SK-N-SH treated with all-trans-retinoic acid at 6 μM for 48 hours (cell line): ENCODE data around the gene CHID1.

Source experiments
- ARNTL ChIP-seq: fragments of 450-650 bp; formaldehyde crosslinking; IDR thresholded peaks from 2 replicates; pipeline ENCODE4 v1.5.0; 2020; ENCODE audit warnings: low read depth, mild to moderate bottlenecking, moderate library complexity, borderline replicate concordance
- CSDC2 ChIP-seq: fragments of 250-450 bp; sonication (Bioruptor Pico); IDR thresholded peaks from 2 replicates; pipeline ENCODE4 v1.5.0; 2020; ENCODE audit warnings: mild to moderate bottlenecking, moderate library complexity
- ESRRG ChIP-seq: fragments of 250-450 bp; sonication (Bioruptor Pico); IDR thresholded peaks from 2 replicates; pipeline ENCODE4 v1.6.1; 2021; ENCODE audit warnings: mild to moderate bottlenecking
- GLIS3 ChIP-seq: fragments of 250-450 bp; sonication (Bioruptor Pico); IDR thresholded peaks from 2 replicates; pipeline ENCODE4 v1.5.0; 2020; ENCODE audit warnings: mild to moderate bottlenecking, moderate library complexity
- RARB ChIP-seq: fragments of 250-450 bp; sonication (Bioruptor Pico); IDR thresholded peaks from 2 replicates; pipeline ENCODE4 v1.8.0; 2021; ENCODE audit warnings: mild to moderate bottlenecking, moderate library complexity
- TF ChIP-seq, protein P1 (sequence below): fragments of 250-450 bp; sonication (Bioruptor Pico); IDR thresholded peaks from 2 replicates; pipeline ENCODE4 v1.5.1; 2020; ENCODE audit warnings: low read depth, mild to moderate bottlenecking, moderate library complexity
- TF ChIP-seq, protein P2 (sequence below): fragments of 250-450 bp; sonication (Bioruptor Pico); IDR thresholded peaks from 2 replicates; pipeline ENCODE4 v1.8.0; 2020; ENCODE audit warnings: mild to moderate bottlenecking, moderate library complexity, borderline replicate concordance

DNA sequence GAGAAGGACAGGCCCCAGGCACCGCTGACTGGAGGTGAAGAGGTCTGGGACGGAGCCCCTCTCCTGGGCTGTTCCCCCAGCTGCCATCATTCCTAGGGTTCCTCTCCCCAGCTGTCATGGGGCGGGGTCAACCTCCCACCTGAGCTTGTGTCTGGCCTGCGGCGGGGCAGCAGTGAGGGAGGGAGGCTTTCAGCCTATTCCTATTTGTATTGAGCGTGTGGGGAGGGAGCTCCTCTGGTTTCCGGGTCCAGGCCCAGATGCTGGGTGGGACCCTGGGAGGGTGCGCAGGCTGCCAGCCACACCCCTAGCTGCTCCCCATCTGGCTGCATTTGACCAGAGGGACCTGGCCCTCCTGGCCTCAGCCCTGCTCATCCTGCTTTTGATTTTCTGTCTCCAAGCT lies 54.2 kb downstream of the CHID1 start:
- TF ChIP-seq ARNTL, result no peak
- TF ChIP-seq CSDC2 (CRISPR knock-in tag), result no peak
- TF ChIP-seq GLIS3 (CRISPR knock-in tag), result no peak
- TF ChIP-seq, protein P1, sequence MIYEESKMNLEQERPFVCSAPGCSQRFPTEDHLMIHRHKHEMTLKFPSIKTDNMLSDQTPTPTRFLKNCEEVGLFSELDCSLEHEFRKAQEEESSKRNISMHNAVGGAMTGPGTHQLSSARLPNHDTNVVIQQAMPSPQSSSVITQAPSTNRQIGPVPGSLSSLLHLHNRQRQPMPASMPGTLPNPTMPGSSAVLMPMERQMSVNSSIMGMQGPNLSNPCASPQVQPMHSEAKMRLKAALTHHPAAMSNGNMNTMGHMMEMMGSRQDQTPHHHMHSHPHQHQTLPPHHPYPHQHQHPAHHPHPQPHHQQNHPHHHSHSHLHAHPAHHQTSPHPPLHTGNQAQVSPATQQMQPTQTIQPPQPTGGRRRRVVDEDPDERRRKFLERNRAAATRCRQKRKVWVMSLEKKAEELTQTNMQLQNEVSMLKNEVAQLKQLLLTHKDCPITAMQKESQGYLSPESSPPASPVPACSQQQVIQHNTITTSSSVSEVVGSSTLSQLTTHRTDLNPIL (CRISPR knock-in tag), result no peak
- TF ChIP-seq, protein P2, sequence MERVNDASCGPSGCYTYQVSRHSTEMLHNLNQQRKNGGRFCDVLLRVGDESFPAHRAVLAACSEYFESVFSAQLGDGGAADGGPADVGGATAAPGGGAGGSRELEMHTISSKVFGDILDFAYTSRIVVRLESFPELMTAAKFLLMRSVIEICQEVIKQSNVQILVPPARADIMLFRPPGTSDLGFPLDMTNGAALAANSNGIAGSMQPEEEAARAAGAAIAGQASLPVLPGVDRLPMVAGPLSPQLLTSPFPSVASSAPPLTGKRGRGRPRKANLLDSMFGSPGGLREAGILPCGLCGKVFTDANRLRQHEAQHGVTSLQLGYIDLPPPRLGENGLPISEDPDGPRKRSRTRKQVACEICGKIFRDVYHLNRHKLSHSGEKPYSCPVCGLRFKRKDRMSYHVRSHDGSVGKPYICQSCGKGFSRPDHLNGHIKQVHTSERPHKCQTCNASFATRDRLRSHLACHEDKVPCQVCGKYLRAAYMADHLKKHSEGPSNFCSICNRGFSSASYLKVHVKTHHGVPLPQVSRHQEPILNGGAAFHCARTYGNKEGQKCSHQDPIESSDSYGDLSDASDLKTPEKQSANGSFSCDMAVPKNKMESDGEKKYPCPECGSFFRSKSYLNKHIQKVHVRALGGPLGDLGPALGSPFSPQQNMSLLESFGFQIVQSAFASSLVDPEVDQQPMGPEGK (CRISPR knock-in tag), result no peak
- TF ChIP-seq RARB (CRISPR knock-in tag), result no peak
- no peak for TF ChIP-seq ESRRG
